Endothelial cell of umbilical vein (primary cell): ENCODE results near the gene ATP5PO. TPM values are rescaled to one million over a fixed set of nuclear protein-coding genes. Genes with fewer than 3 reads are reported as not detected.

Source experiments
- BruUV-seq: library from RNA; stranded (reverse); fragments of 400-500 nt; replicated peaks from 2 replicates; lab custom pipeline; 2021; lab: Mats Ljungman, UMichigan
- CTCF ChIA-PET: fragments of 300-600, 350-600 bp; sonication (Branson Sonifier 250); formaldehyde crosslinking; loops from one replicate; lab custom pipeline; 2021; ENCODE audit warnings: antibody characterized with exemption, inconsistent platforms; lab: Charles Lee
- POLR2A ChIA-PET: fragments of 300-600, 350-600 bp; sonication (Branson Sonifier 250); formaldehyde crosslinking; loops from one replicate; lab custom pipeline; 2021; ENCODE audit warnings: antibody characterized with exemption, inconsistent platforms; lab: Charles Lee
- DNase-seq: peaks from one replicate; pipeline ENCODE4 v3.0.0-alpha.2; 2011; ENCODE audit warnings: low read depth, low spot score
- FAIRE-seq: peaks from 2 replicates; lab custom pipeline; 2011; peaks lifted over from hg19 to GRCh38; lab: Jason Lieb, UNC
- H2AFZ ChIP-seq: 2 replicates; pipeline ENCODE4 v1.6.0; 2012; ENCODE audit warnings: low read depth, low read length, control low read depth, inconsistent platforms
- H3K27ac ChIP-seq: 2 replicates; pipeline ENCODE4 v1.5.1; 2011; ENCODE audit warnings: low read depth, mild to moderate bottlenecking, control low read depth, low read length, moderate library complexity; ENCODE audit not compliant: insufficient read depth
- H3K27me3 ChIP-seq, 2 experiments: 2 replicates each; pipeline versions ENCODE4 v1.6.0 to v1.6.1; 2011; ENCODE audit warnings: low read length in 2 of 2, mixed read lengths in 1 of 2; ENCODE audit not compliant: control insufficient read depth in 2 of 2, insufficient read depth in 2 of 2
- H3K36me3 ChIP-seq, 2 experiments: 2 replicates in 1 of 2; 3 replicates in 1 of 2; pipeline ENCODE4 v1.5.1; 2011; ENCODE audit warnings: low read length in 2 of 2, mild to moderate bottlenecking in 1 of 2, moderate library complexity in 1 of 2; ENCODE audit not compliant: control insufficient read depth in 2 of 2, insufficient read depth in 2 of 2; ENCODE audit errors: extremely low read depth in 1 of 2
- H3K4me1 ChIP-seq: 3 replicates; pipeline ENCODE4 v1.5.1; 2011; ENCODE audit warnings: mild to moderate bottlenecking, low read length; ENCODE audit not compliant: control insufficient read depth, insufficient read depth; ENCODE audit errors: extremely low read depth
- H3K4me2 ChIP-seq: 2 replicates; pipeline ENCODE4 v1.6.1; 2011; ENCODE audit warnings: low read length, control low read depth, mixed read lengths; ENCODE audit not compliant: insufficient read depth
- H3K4me3 ChIP-seq, 3 experiments: fragments of 200-600 bp in 1 of 3; sonication (generic), shearing (Covaris generic) in 1 of 3; replicated peaks in 1 of 3; 2 replicates each; pipeline ENCODE4 v1.5.1; 2011 to 2016; ENCODE audit warnings: control low read depth in 3 of 3, low read length in 3 of 3, mild to moderate bottlenecking in 2 of 3, inconsistent platforms in 1 of 3, low read depth in 1 of 3, moderate library complexity in 1 of 3; ENCODE audit not compliant: insufficient read depth in 1 of 3
- H3K79me2 ChIP-seq: 2 replicates; pipeline ENCODE4 v1.6.0; 2012; ENCODE audit warnings: low read length, inconsistent platforms; ENCODE audit not compliant: control insufficient read depth, insufficient read depth
- H3K9ac ChIP-seq: replicated peaks from 2 replicates; pipeline ENCODE3; 2011; ENCODE audit warnings: low read length, control low read depth; ENCODE audit not compliant: insufficient read depth; ENCODE audit errors: extremely low read depth
- H3K9me1 ChIP-seq: replicated peaks from 3 replicates; pipeline ENCODE4 v1.6.0; 2011; ENCODE audit warnings: mild to moderate bottlenecking, low read length; ENCODE audit not compliant: control insufficient read depth, insufficient read depth; ENCODE audit errors: extremely low read depth
- H3K9me3 ChIP-seq: replicated peaks from 2 replicates; pipeline ENCODE4 v1.5.1; 2012; ENCODE audit warnings: low read length, inconsistent platforms; ENCODE audit not compliant: control insufficient read depth, insufficient read depth
- H4K20me1 ChIP-seq: replicated peaks from 2 replicates; pipeline ENCODE3; 2011; ENCODE audit warnings: mild to moderate bottlenecking, low read length; ENCODE audit not compliant: control insufficient read depth, insufficient read depth; ENCODE audit errors: extremely low read depth
- EZH2 ChIP-seq: IDR thresholded peaks from 2 replicates; pipeline ENCODE4 v1.6.1; 2012; ENCODE audit warnings: borderline replicate concordance, low read depth, mild to moderate bottlenecking, moderate library complexity, low read length, inconsistent platforms; ENCODE audit not compliant: severe bottlenecking
- FOS ChIP-seq: IDR thresholded peaks from 2 replicates; pipeline ENCODE4 v1.6.1; 2011; ENCODE audit warnings: mild to moderate bottlenecking, low read length, moderate library complexity, borderline replicate concordance; ENCODE audit not compliant: insufficient read depth
- GATA2 ChIP-seq: IDR thresholded peaks from 2 replicates; pipeline ENCODE4 v1.7.0; 2011; ENCODE audit warnings: low read depth, mild to moderate bottlenecking, moderate library complexity, mixed read lengths, low read length; ENCODE audit not compliant: insufficient read length, insufficient read depth
- JUN ChIP-seq: IDR thresholded peaks from 2 replicates; pipeline ENCODE4 v1.6.1; 2011; ENCODE audit warnings: borderline replicate concordance, low read depth; ENCODE audit not compliant: insufficient read length, insufficient read depth
- MYC ChIP-seq: IDR thresholded peaks from one replicate; pipeline ENCODE4 v1.6.1; 2011; ENCODE audit warnings: mild to moderate bottlenecking, low read depth, low read length
- POLR2A ChIP-seq: IDR thresholded peaks from 2 replicates; pipeline ENCODE4 v1.6.1; 2012; ENCODE audit warnings: low read depth, mild to moderate bottlenecking, control low read depth, low read length
- POLR2AphosphoS5 ChIP-seq: IDR thresholded peaks from 2 replicates; pipeline ENCODE4 v1.6.1; 2012; ENCODE audit warnings: low read depth, mild to moderate bottlenecking, control low read depth, low read length, moderate library complexity; ENCODE audit not compliant: insufficient read depth
- dilution Hi-C: fragments of 300-500 bp; cut with MboI; formaldehyde crosslinking; loops from one replicate; pipeline ENCODE4 v1.15.0; 2019; ENCODE audit warnings: low sequenced_read_pairs; ENCODE audit not compliant: extremely low pct_ligation_motif_present
- intact Hi-C: fragments of 100-400 bp; cut with micrococcal nuclease; formaldehyde crosslinking; loops from one replicate; pipeline ENCODE4 v1.10.0; 2022
- polyA plus RNA-seq, 4 experiments: library from polyadenylated mRNA; depleted of rRNA in 3 of 4; stranded (reverse) in 3 of 4; unstranded in 1 of 4; fragments of >200 nt; gene quantifications; 2 replicates each; pipeline versions ENCODE4 v1.2.1 to v1.2.3, GENCODE V29; 2011 to 2012; ENCODE audit warnings: missing spikeins in 1 of 4
- total RNA-seq: library from RNA; stranded (reverse); gene quantifications from 2 replicates; pipeline ENCODE4 v1.2.3, GENCODE V29; 2021
- TF ChIP-seq, protein P1 (sequence below): IDR thresholded peaks from 2 replicates; pipeline ENCODE4 v1.6.1; 2011; ENCODE audit not compliant: insufficient read depth, insufficient read length
- TF ChIP-seq, protein P2 (sequence below), 2 donors: IDR thresholded peaks; 1 replicate in 1 of 2; 2 replicates in 1 of 2; pipeline ENCODE4 v1.5.1; 2011; ENCODE audit warnings: low read length in 2 of 2, mild to moderate bottlenecking in 2 of 2, moderate library complexity in 2 of 2, control low read depth in 1 of 2, inconsistent platforms in 1 of 2, low read depth in 1 of 2; ENCODE audit not compliant: insufficient read depth in 1 of 2; ENCODE audit errors: extremely low read depth in 1 of 2

Gene ATP5PO
- total and polyA plus RNA-seq, 2 donors (not counting 3 experiments of a cell fraction or from before 2014, with no cell fraction given), result 187 to 207 TPM

- FAIRE-seq, result peak; percentile 21
- CTCF ChIA-PET, result interaction anchor here (1.5 to 4.7 kb wide), 2 partner anchors 291 kb away, joined by 8 to 33 read pairs; no protein-coding TSS in a partner anchor
Observed at GRCh38 chr21:33896691-33897090, 18.9 kb downstream of the ATP5PO start.

More at GRCh38 chr21:33896691-33897090, 18.9 kb downstream of the ATP5PO start:
- TF ChIP-seq JUN (no peak), GATA2 (no peak), POLR2A (no peak), EZH2 (no peak), POLR2AphosphoS5 (no peak), MYC (no peak), FOS (no peak)
- TF ChIP-seq, protein P1, sequence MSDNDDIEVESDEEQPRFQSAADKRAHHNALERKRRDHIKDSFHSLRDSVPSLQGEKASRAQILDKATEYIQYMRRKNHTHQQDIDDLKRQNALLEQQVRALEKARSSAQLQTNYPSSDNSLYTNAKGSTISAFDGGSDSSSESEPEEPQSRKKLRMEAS, result no peak
- TF ChIP-seq, protein P2, sequence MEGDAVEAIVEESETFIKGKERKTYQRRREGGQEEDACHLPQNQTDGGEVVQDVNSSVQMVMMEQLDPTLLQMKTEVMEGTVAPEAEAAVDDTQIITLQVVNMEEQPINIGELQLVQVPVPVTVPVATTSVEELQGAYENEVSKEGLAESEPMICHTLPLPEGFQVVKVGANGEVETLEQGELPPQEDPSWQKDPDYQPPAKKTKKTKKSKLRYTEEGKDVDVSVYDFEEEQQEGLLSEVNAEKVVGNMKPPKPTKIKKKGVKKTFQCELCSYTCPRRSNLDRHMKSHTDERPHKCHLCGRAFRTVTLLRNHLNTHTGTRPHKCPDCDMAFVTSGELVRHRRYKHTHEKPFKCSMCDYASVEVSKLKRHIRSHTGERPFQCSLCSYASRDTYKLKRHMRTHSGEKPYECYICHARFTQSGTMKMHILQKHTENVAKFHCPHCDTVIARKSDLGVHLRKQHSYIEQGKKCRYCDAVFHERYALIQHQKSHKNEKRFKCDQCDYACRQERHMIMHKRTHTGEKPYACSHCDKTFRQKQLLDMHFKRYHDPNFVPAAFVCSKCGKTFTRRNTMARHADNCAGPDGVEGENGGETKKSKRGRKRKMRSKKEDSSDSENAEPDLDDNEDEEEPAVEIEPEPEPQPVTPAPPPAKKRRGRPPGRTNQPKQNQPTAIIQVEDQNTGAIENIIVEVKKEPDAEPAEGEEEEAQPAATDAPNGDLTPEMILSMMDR (IDR thresholded peaks at IDR 0.05; ENCODE audit: extremely low read depth in 1 of 2, insufficient read depth in 1 of 2, low read depth in 1 of 2, low read length in 2 of 2), result no peak
- intact Hi-C loops, result loop anchor here (5.0 kb wide), 1 partner anchor 309 kb away; the partner anchor contains the start of gene DONSON
- Histone ChIP-seq H3K4me3 (no peak overlapping the region), H3K27me3 (no peaks in the 10 kb centered on the region), H3K27ac (no peak overlapping the region), H3K9me1 (no peaks in the 10 kb centered on the region), H3K9me3 (no peaks in the 10 kb centered on the region), H3K36me3 (peaks cover 0 to under 1% of the 10 kb centered on the region in 2 experiments), H2AFZ (no peak overlapping the region), H3K4me2 (no peak overlapping the region), H3K79me2 (no peaks in the 10 kb centered on the region), H3K4me1 (peaks cover 30% of the 10 kb centered on the region), H4K20me1 (no peaks in the 10 kb centered on the region), H3K9ac (no peak overlapping the region)
- POLR2A ChIA-PET, result no interaction called here
- no peak for DNase-seq
- dilution Hi-C loops, result no loop called here
- BruUV-seq, result no TSS peak
